Lower lobe of right lung (tissue), 2 donors: ENCODE measurements around the gene CADM4. TPM values are rescaled to one million over a fixed set of nuclear protein-coding genes. Genes with fewer than 3 reads are reported as not detected.
"Not testable (repeated sequence)": the region's sequence is repeated elsewhere in the genome, so short reads cannot be mapped to it uniquely, and the experiment has no call there.

Experiments used
- ATAC-seq, 2 donors: fragments of 200-7000 bp; cut with Tn5 transposase; one replicate each; pipeline ENCODE4 v1.9.1; 2020 to 2022; ENCODE audit warnings: mild to moderate bottlenecking in 2 of 2, moderate library complexity in 2 of 2
- DNase-seq: peaks from one replicate; pipeline ENCODE4 v3.0.0-alpha.2; 2020
- H3K27ac ChIP-seq: fragments of 200-600 bp; one replicate; pipeline ENCODE4 v1.8.0; 2022
- H3K27me3 ChIP-seq: fragments of 200-600 bp; one replicate; pipeline ENCODE4 v1.8.0; 2022; ENCODE audit warnings: low read depth
- H3K36me3 ChIP-seq: fragments of 200-600 bp; one replicate; pipeline ENCODE4 v1.8.0; 2022; ENCODE audit warnings: mild to moderate bottlenecking
- H3K4me1 ChIP-seq: fragments of 200-600 bp; one replicate; pipeline ENCODE4 v1.8.0; 2022
- H3K4me3 ChIP-seq: fragments of 200-600 bp; one replicate; pipeline ENCODE4 v1.8.0; 2022; ENCODE audit warnings: mild to moderate bottlenecking
- H3K9me3 ChIP-seq: fragments of 200-600 bp; one replicate; pipeline ENCODE4 v1.8.0; 2022
- CTCF ChIP-seq: fragments of 200-600 bp; IDR thresholded peaks from one replicate; pipeline ENCODE4 v1.8.0; 2022; ENCODE audit warnings: antibody characterized with exemption, mild to moderate bottlenecking
- intact Hi-C: fragments of 100-400 bp; cut with DNase I; formaldehyde crosslinking; loops from one replicate; pipeline ENCODE4 v1.11.0; 2022
- total RNA-seq: library from RNA; stranded (reverse); fragmentation: NEBNext Ultra II Directional; extraction: Animal tissue kit (Norgen Biotek cat#: 25700); gene quantifications from one replicate; pipeline ENCODE4 v1.2.1, GENCODE V29; 2021
- donor health status: DM: no; HTN: yes; CAD: no; lungs with severe emphysema.

CADM4 gene
- total RNA-seq, 1 donor from 2014 or later = 8.1 TPM

DNA sequence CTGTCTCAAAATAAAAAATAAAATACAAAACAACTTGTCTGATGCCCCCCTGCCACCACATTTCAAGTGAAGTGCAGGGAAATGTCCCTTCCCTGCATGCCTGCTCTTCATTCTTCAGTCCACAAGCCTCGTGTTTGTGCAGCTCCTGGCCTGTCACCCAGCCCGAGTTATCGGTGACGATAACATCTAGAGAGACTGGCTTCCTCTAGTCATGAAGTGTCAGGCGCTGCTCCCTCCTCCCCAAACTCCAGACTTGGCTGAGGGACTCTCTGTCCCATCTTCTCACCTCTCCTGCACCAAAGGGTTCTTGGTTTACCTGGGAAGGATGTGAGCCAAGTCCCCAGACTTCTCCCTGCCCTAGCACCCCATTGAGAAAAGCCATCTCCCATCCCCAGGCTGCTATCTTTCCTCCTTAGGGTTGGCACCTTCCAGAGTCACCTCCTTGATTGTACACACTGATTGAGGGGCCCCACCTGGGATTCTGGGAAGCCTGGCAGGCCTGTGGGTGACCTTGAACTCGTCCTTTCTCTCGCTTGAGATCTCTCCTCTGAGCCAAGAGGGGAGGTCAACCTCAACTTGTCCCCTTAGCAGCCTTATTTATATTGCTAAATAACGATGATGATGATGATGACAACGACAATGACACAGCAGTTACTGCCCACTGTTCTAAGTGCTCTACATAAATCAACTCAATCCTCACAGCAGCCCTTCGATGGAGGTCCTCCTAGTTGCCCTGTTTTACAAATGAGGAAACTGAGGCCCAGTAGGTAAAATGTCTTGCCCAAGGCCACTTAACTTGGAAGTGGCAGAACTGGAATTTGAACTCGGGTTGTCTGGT, 43.4 kb upstream of the CADM4 start:
- no peak for ATAC-seq
- no peaks in the 10 kb centered on the region for H3K27me3 ChIP-seq
- TF ChIP-seq CTCF = no peak
- H3K27ac ChIP-seq = no peak overlapping the region
- no peak for DNase-seq
- no peaks in the 10 kb centered on the region for H3K9me3 ChIP-seq
- no peaks in the 10 kb centered on the region for H3K4me1 ChIP-seq
- intact Hi-C loops = no loop called here
- H3K4me3 ChIP-seq = no peak overlapping the region
- no peaks in the 10 kb centered on the region for H3K36me3 ChIP-seq

GRCh38 chr19:43682269-43682668, 42.6 kb upstream of the CADM4 start:
- H3K9me3 ChIP-seq, ATAC-seq, DNase-seq, H3K27ac ChIP-seq, intact Hi-C loops, H3K4me1 ChIP-seq, H3K27me3 ChIP-seq, H3K4me3 ChIP-seq, H3K36me3 ChIP-seq: not testable (repeated sequence)

- TF ChIP-seq CTCF = no peak
- Histone ChIP-seq H3K27ac (no peak overlapping the region), H3K4me1 (no peaks in the 10 kb centered on the region), H3K27me3 (no peaks in the 10 kb centered on the region), H3K9me3 (no peaks in the 10 kb centered on the region), H3K36me3 (no peaks in the 10 kb centered on the region), H3K4me3 (no peak overlapping the region)
- ATAC-seq = no peak
- no peak for DNase-seq
- intact Hi-C loops = no loop called here
Observed at GRCh38 chr19:43681821-43682220, 42.2 kb upstream of the CADM4 start.

DNA sequence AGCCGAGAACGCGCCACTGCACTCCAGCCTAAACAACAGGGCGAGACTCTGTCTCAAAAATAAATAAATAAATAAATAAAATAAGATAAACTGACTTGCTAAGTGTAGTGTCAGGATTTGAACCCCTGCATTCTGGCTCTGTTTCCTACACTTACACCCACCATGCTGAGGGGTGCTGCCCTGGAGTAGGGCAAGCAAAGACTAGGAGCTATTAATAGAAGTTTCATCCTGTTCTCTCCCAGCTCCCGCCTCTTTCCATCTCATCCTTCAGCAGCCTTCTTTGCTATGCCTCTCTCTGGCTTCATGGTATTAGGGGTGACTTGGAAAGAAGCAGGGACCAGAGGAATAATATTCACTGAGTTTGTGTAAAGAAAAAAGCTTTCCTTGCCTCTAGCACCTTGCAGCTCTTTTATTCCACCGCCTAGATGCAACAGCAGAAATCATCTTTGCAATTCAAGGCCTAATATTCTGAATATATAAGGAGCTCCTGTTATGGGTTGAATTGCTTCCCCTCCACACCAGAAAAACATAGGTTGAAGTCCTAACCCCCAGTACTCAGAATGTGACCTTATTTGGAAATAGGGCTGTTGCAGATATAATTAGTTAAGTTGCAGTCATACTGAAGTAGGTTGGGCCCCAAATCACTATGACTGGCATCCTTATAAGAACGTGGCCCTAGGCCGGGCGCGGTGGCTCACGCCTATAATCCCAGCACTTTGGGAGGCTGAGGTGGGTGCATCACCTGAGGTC, 39.0 kb upstream of the CADM4 start:
- H3K27ac ChIP-seq = no peak overlapping the region
- no peak for ATAC-seq
- no peaks in the 10 kb centered on the region for H3K9me3 ChIP-seq
- H3K36me3 ChIP-seq = no peaks in the 10 kb centered on the region
- intact Hi-C loops = no loop called here
- TF ChIP-seq CTCF = no peak
- peaks cover 12% of the 10 kb centered on the region for H3K4me1 ChIP-seq
- H3K4me3 ChIP-seq = no peak overlapping the region
- H3K27me3 ChIP-seq = no peaks in the 10 kb centered on the region
- DNase-seq = no peak

GRCh38 chr19:43675906-43676305, 36.3 kb upstream of the CADM4 start:
- no peak for DNase-seq
- intact Hi-C loops = no loop called here

More at GRCh38 chr19:43675906-43676305, 36.3 kb upstream of the CADM4 start:
- Histone ChIP-seq H3K4me3 (no peak overlapping the region), H3K27ac (no peak overlapping the region), H3K9me3 (no peaks in the 10 kb centered on the region), H3K27me3 (no peaks in the 10 kb centered on the region), H3K4me1 (peaks cover 25% of the 10 kb centered on the region), H3K36me3 (no peaks in the 10 kb centered on the region)
- no peak for ATAC-seq
- no peak for TF ChIP-seq CTCF
